ENCODE measurements around the gene E4F1. TPM values are rescaled to one million over a fixed set of nuclear protein-coding genes. Genes with fewer than 3 reads are reported as not detected.

E4F1 gene
- total and polyA plus RNA-seq, 2 of the 8 experiments (the other 6 are each of a cell fraction or from before 2014, with no cell fraction given): 22.2 to 27.0 TPM

- Histone ChIP-seq H3K27ac (ENCODE audit: low read depth, low read length) (no peak overlapping the region), H3K18ac (ENCODE audit: extremely low read depth, low read length) (no peak overlapping the region), H3K4me1 (replicated peaks in 1 of 4; ENCODE audit: control insufficient read depth in 3 of 4, insufficient read depth in 4 of 4, low read length in 3 of 4) (peaks cover 0 to 14% (median 8%) of the 10 kb centered on the region in 4 experiments; a peak in 5 of 7 replicates), H2AFZ (ENCODE audit: low read length) (no peak overlapping the region), H3K79me1 (ENCODE audit: low read depth, low read length) (no peaks in the 10 kb centered on the region), H2BK5ac (ENCODE audit: low read depth, low read length) (no peak overlapping the region), H4K8ac (ENCODE audit: extremely low read depth, insufficient read depth, low read length) (no peak overlapping the region), H3K14ac (ENCODE audit: insufficient read length) (no peak overlapping the region), H2BK20ac (ENCODE audit: low read length) (no peak overlapping the region), H2BK120ac (replicated peaks; ENCODE audit: low read depth, low read length) (no peak overlapping the region), H3K4me2 (ENCODE audit: insufficient read depth in 1 of 2, low read depth in 2 of 2, low read length in 2 of 2) (no peak overlapping the region), H3K36me3 (ENCODE audit: control insufficient read depth in 2 of 4, insufficient read depth in 4 of 4, low read length in 3 of 4) (peaks cover 3 to 55% (median 6%) of the 10 kb centered on the region in 4 experiments; a peak in 5 of 8 replicates), H3K4ac (replicated peaks; ENCODE audit: insufficient read length, low read depth, low read length) (no peak overlapping the region), H3K23ac (ENCODE audit: insufficient read length) (no peak overlapping the region), H3K9ac (replicated peaks in 1 of 4; ENCODE audit: extremely low read depth in 1 of 4, low read depth in 3 of 4, low read length in 3 of 4) (no peak overlapping the region), H3K27me3 (replicated peaks in 1 of 4; ENCODE audit: control insufficient read depth in 3 of 4, extremely low read depth in 1 of 4, insufficient read depth in 3 of 4, low read length in 3 of 4) (peaks cover 4 to 19% (median 15%) of the 10 kb centered on the region in 4 experiments; a peak in 6 of 7 replicates), H4K20me1 (replicated peaks in 1 of 2; ENCODE audit: control insufficient read depth in 1 of 2, insufficient read depth in 2 of 2, low read length in 2 of 2) (peaks cover 3 to 16% of the 10 kb centered on the region in 2 experiments), H3K9me3 (ENCODE audit: insufficient read depth in 2 of 2, low read depth in 1 of 2, low read length in 1 of 2) (no peaks in the 10 kb centered on the region), H4K91ac (replicated peaks; ENCODE audit: insufficient read length, low read length) (no peak overlapping the region), H2AK5ac (ENCODE audit: low read depth, low read length) (no peak overlapping the region), H4K5ac (ENCODE audit: insufficient read length, low read depth, low read length) (no peak overlapping the region), H3K56ac (replicated peaks; ENCODE audit: insufficient read length, low read depth, low read length) (no peak overlapping the region), H3K4me3 (ENCODE audit: extremely low read depth in 1 of 4, insufficient read depth in 2 of 4, low read depth in 3 of 4, low read length in 4 of 4) (no peak overlapping the region), H3K79me2 (ENCODE audit: control insufficient read depth in 1 of 2, insufficient read depth in 2 of 2, low read length in 2 of 2) (no peaks in the 10 kb centered on the region; a peak in 1 of 4 replicates), H2BK12ac (ENCODE audit: low read depth, low read length) (no peak overlapping the region), H3K23me2 (ENCODE audit: low read depth, low read length) (peaks cover 14% of the 10 kb centered on the region; the same call in 1 of the 2 replicates), H2BK15ac (ENCODE audit: low read length) (no peak overlapping the region)
- DNase-seq (ENCODE audit: low read depth in 1 of 2, low spot score in 2 of 2) (no peak), FAIRE-seq (no peak)
- POLR2A ChIA-PET (ENCODE audit: partially characterized antibody): interaction anchor here (0.6 to 3.1 kb wide), 8 partner anchors 8 to 78 kb away, joined by 3 to 14 read pairs (median 4); partner anchors contain the start of genes E4F1, ECI1 and TRAF7
- CTCF ChIA-PET (ENCODE audit: partially characterized antibody): interaction anchor here (1.2 to 1.4 kb wide), 2 partner anchors 14 to 38 kb away, joined by 3 to 5 read pairs; no protein-coding TSS in a partner anchor
- TF ChIP-seq SP2 (IDR thresholded peaks at IDR 0.05; ENCODE audit: low read length) (no peak), SIX5 (IDR thresholded peaks at IDR 0.05; ENCODE audit: low read depth, low read length) (no peak), RXRA (IDR thresholded peaks at IDR 0.05; ENCODE audit: insufficient read depth, low read depth, low read length) (no peak), PHF8 (conservative IDR thresholded peaks at IDR 0.05; ENCODE audit: low read depth, low read length) (no peak), TCF12 (IDR thresholded peaks at IDR 0.05; ENCODE audit: low read depth, low read length) (no peak), GABPA (IDR thresholded peaks at IDR 0.05; ENCODE audit: borderline replicate concordance, insufficient read depth, low read length) (no peak), CTCF (IDR thresholded peaks at IDR 0.05; ENCODE audit: control extremely low read depth in 1 of 3, insufficient read depth in 1 of 3, low read depth in 1 of 3, low read length in 3 of 3) (no peak), CBX5 (IDR thresholded peaks at IDR 0.05; ENCODE audit: low read depth, low read length) (no peak)
- WGBS, 2 experiments (ENCODE audit: extremely low coverage in 1 of 2, insufficient coverage in 1 of 2, insufficient read length in 1 of 2, insufficient replicate concordance in 2 of 2, low coverage in 1 of 2, low lambda C conversion rate in 2 of 2, missing lambda C conversion rate in 1 of 2): 93% methylated on average over 24 of the region's 28 CpGs; no CpG with 5 or more reads in 1 of the 2 experiments
Observed at GRCh38 chr16:2233046-2233775, 9.8 kb downstream of the E4F1 start.
